HAP-1 (cell line): Measurements from ENCODE around the gene BTBD19.
"Not testable (repeated sequence)": the region's sequence is repeated elsewhere in the genome, so short reads cannot be mapped to it uniquely, and the experiment has no call there.

ENCODE experiments used
- DNase-seq, 2 experiments: peaks; one replicate each; pipeline ENCODE4 v3.0.0-alpha.2; 2016 to 2020; ENCODE audit warnings: low spot score in 2 of 2
- H3K27me3 ChIP-seq: fragments of 250-450 bp; sonication (Bioruptor Pico); 2 replicates; pipeline ENCODE4 v1.5.1; 2020; ENCODE audit warnings: low read depth, mild to moderate bottlenecking, moderate library complexity
- H3K36me3 ChIP-seq: fragments of 250-450 bp; sonication (Bioruptor Pico); replicated peaks from 2 replicates; pipeline ENCODE4 v1.5.1; 2020; ENCODE audit warnings: mild to moderate bottlenecking
- H3K4me1 ChIP-seq: fragments of 250-450 bp; sonication (Bioruptor Pico); 2 replicates; pipeline ENCODE4 v1.5.1; 2020; ENCODE audit warnings: mild to moderate bottlenecking
- H3K4me3 ChIP-seq: fragments of 250-450 bp; sonication (Bioruptor Pico); 2 replicates; pipeline ENCODE4 v1.5.1; 2020; ENCODE audit warnings: mild to moderate bottlenecking, moderate library complexity
- H3K9me3 ChIP-seq: fragments of 250-450 bp; sonication (Bioruptor Pico); 2 replicates; pipeline ENCODE4 v1.5.1; 2020; ENCODE audit warnings: mild to moderate bottlenecking, moderate library complexity
- in situ Hi-C: fragments of 300-500 bp; cut with MboI; formaldehyde crosslinking; loops from 3 replicates; pipeline ENCODE4 v1.14.3; 2020; ENCODE audit warnings: low sequenced_read_pairs, inconsistent platforms, mixed read lengths

The BTBD19 gene

GRCh38 chr1:44810101-44810761 lies 1.9 kb downstream of the BTBD19 start:
- peaks cover 26% of the 10 kb centered on the region for H3K4me1 ChIP-seq
- in situ Hi-C loops, result loop anchor here (10.0 kb wide), 1 partner anchor 75 kb away; the partner anchor contains the start of genes KIF2C and RNU5D-1
- H3K36me3 ChIP-seq, result peaks cover 17% of the 10 kb centered on the region
- no peaks in the 10 kb centered on the region; the same call in 1 of the 2 replicates for H3K9me3 ChIP-seq
- no peak overlapping the region for H3K4me3 ChIP-seq
- H3K27me3 ChIP-seq, result no peaks in the 10 kb centered on the region
- DNase-seq, result no peak

- H3K4me3 ChIP-seq, DNase-seq, H3K27me3 ChIP-seq, H3K9me3 ChIP-seq: not testable (repeated sequence)
- Histone ChIP-seq H3K36me3 (peaks cover 12% of the 10 kb centered on the region), H3K4me1 (peaks cover 26% of the 10 kb centered on the region)
- in situ Hi-C loops, result loop anchor here (10.0 kb wide), 1 partner anchor 76 kb away; the partner anchor contains the start of genes KIF2C and RNU5D-1
Observed at GRCh38 chr1:44810762-44811105, 2.4 kb downstream of the BTBD19 start.

- peaks cover 26% of the 10 kb centered on the region for H3K4me1 ChIP-seq
- no peaks in the 10 kb centered on the region for H3K27me3 ChIP-seq
- in situ Hi-C loops, result loop anchor here (10.0 kb wide), 1 partner anchor 76 kb away; the partner anchor contains the start of genes KIF2C and RNU5D-1
- peaks cover 9% of the 10 kb centered on the region for H3K36me3 ChIP-seq
- no peaks in the 10 kb centered on the region; the same call in 1 of the 2 replicates for H3K9me3 ChIP-seq
- no peak overlapping the region for H3K4me3 ChIP-seq
- no peak for DNase-seq
Observed at GRCh38 chr1:44811234-44811633, 2.9 kb downstream of the BTBD19 start.

- no peak for DNase-seq
- peak overlapping the region; percentile 37 for H3K4me3 ChIP-seq
- H3K4me1 ChIP-seq, result peaks cover 15% of the 10 kb centered on the region
- in situ Hi-C loops, result loop anchor here (10.0 kb wide), 1 partner anchor 78 kb away; the partner anchor contains the start of genes KIF2C and RNU5D-1
- no peaks in the 10 kb centered on the region for H3K36me3 ChIP-seq
- H3K9me3 ChIP-seq, result no peaks in the 10 kb centered on the region; the same call in 1 of the 2 replicates
- H3K27me3 ChIP-seq, result no peaks in the 10 kb centered on the region
Observed at GRCh38 chr1:44812822-44813543, 4.7 kb downstream of the BTBD19 start.

GRCh38 chr1:44815926-44816325 lies 7.6 kb downstream of the BTBD19 start:
- not testable (repeated sequence) for H3K4me3 ChIP-seq, H3K36me3 ChIP-seq, H3K9me3 ChIP-seq, DNase-seq, H3K27me3 ChIP-seq
- H3K4me1 ChIP-seq, result peaks cover 20% of the 10 kb centered on the region
- in situ Hi-C loops, result loop anchor here (10.0 kb wide), 1 partner anchor 81 kb away; the partner anchor contains the start of genes KIF2C and RNU5D-1

- Histone ChIP-seq H3K9me3 (no peaks in the 10 kb centered on the region), H3K27me3 (no peaks in the 10 kb centered on the region), H3K4me3 (no peak overlapping the region), H3K4me1 (peaks cover 20% of the 10 kb centered on the region), H3K36me3 (no peaks in the 10 kb centered on the region)
- no peak for DNase-seq
- in situ Hi-C loops, result loop anchor here (10.0 kb wide), 1 partner anchor 83 kb away; the partner anchor contains the start of genes KIF2C and RNU5D-1
Observed at GRCh38 chr1:44817307-44817706, 9.0 kb downstream of the BTBD19 start.

- H3K9me3 ChIP-seq, result no peaks in the 10 kb centered on the region
- peaks cover 20% of the 10 kb centered on the region for H3K4me1 ChIP-seq
- H3K36me3 ChIP-seq, result no peaks in the 10 kb centered on the region
- H3K4me3 ChIP-seq, result no peak overlapping the region
- in situ Hi-C loops, result loop anchor here (10.0 kb wide), 1 partner anchor 83 kb away; the partner anchor contains the start of genes KIF2C and RNU5D-1
- no peak for DNase-seq
- no peaks in the 10 kb centered on the region for H3K27me3 ChIP-seq
Observed at GRCh38 chr1:44817771-44818495, 9.6 kb downstream of the BTBD19 start.

GRCh38 chr1:44819196-44819607 lies 10.9 kb downstream of the BTBD19 start:
- Histone ChIP-seq H3K4me3 (peak overlapping the region; percentile 18), H3K36me3 (no peaks in the 10 kb centered on the region), H3K4me1 (peaks cover 12% of the 10 kb centered on the region), H3K27me3 (no peaks in the 10 kb centered on the region), H3K9me3 (no peaks in the 10 kb centered on the region)
- peak in 1 of 2 experiments; percentile 88 for DNase-seq
- in situ Hi-C loops, result loop anchor here (10.0 kb wide), 1 partner anchor 84 kb away; the partner anchor contains the start of genes KIF2C and RNU5D-1

- no peaks in the 10 kb centered on the region for H3K36me3 ChIP-seq
- in situ Hi-C loops, result loop anchor here (10.0 kb wide), 1 partner anchor 85 kb away; the partner anchor contains the start of genes KIF2C and RNU5D-1
- DNase-seq, result peak; percentile 94 to 98
- no peaks in the 10 kb centered on the region for H3K9me3 ChIP-seq
- H3K27me3 ChIP-seq, result no peaks in the 10 kb centered on the region
- H3K4me3 ChIP-seq, result peak overlapping the region; percentile 18
- H3K4me1 ChIP-seq, result peaks cover 12% of the 10 kb centered on the region
Observed at GRCh38 chr1:44819608-44820327, 11.4 kb downstream of the BTBD19 start.

GRCh38 chr1:44820328-44821239 lies 12.3 kb downstream of the BTBD19 start:
- Histone ChIP-seq H3K4me3 (peak overlapping the region; percentile 16), H3K9me3 (no peaks in the 10 kb centered on the region), H3K4me1 (peaks cover 12% of the 10 kb centered on the region), H3K27me3 (no peaks in the 10 kb centered on the region), H3K36me3 (no peaks in the 10 kb centered on the region)
- DNase-seq, result no peak
- in situ Hi-C loops, result no loop called here

- peaks cover 12% of the 10 kb centered on the region for H3K4me1 ChIP-seq
- H3K27me3 ChIP-seq, result no peaks in the 10 kb centered on the region
- no peak for DNase-seq
- in situ Hi-C loops, result no loop called here
- no peaks in the 10 kb centered on the region for H3K9me3 ChIP-seq
- no peak overlapping the region for H3K4me3 ChIP-seq
- no peaks in the 10 kb centered on the region for H3K36me3 ChIP-seq
Observed at GRCh38 chr1:44821240-44821715, 13.0 kb downstream of the BTBD19 start.

- H3K4me3 ChIP-seq, result no peak overlapping the region
- DNase-seq, result no peak
- H3K9me3 ChIP-seq, result no peaks in the 10 kb centered on the region
- H3K36me3 ChIP-seq, result no peaks in the 10 kb centered on the region
- H3K4me1 ChIP-seq, result peaks cover 12% of the 10 kb centered on the region
- in situ Hi-C loops, result no loop called here
- H3K27me3 ChIP-seq, result no peaks in the 10 kb centered on the region
Observed at GRCh38 chr1:44822131-44822701, 13.9 kb downstream of the BTBD19 start.
